ENCODE measurements around the gene ADGRD1.

The ADGRD1 gene

GRCh38 chr12:130988261-130988660 lies 34.6 kb downstream of the ADGRD1 start:
- TF ChIP-seq CTCF (IDR thresholded peaks at IDR 0.05; ENCODE audit: low read depth, low read length): no peak
- DNase-seq (ENCODE audit: low read depth in 2 of 2): no peak
- H3K4me3 ChIP-seq (replicated peaks in 1 of 2; ENCODE audit: low read depth in 2 of 2, low read length in 2 of 2): no peak overlapping the region

GRCh38 chr12:130988751-130989150 lies 35.0 kb downstream of the ADGRD1 start:
- no peak for DNase-seq (ENCODE audit: low read depth in 2 of 2)
- H3K4me3 ChIP-seq (replicated peaks in 1 of 2; ENCODE audit: low read depth in 2 of 2, low read length in 2 of 2): no peak overlapping the region
- TF ChIP-seq CTCF (IDR thresholded peaks at IDR 0.05; ENCODE audit: low read depth, low read length): no peak

GRCh38 chr12:130989391-130989790 lies 35.7 kb downstream of the ADGRD1 start:
- no peak for DNase-seq (ENCODE audit: low read depth in 2 of 2)
- no peak overlapping the region for H3K4me3 ChIP-seq (replicated peaks in 1 of 2; ENCODE audit: low read depth in 2 of 2, low read length in 2 of 2)
- no peak for TF ChIP-seq CTCF (IDR thresholded peaks at IDR 0.05; ENCODE audit: low read depth, low read length)

- TF ChIP-seq CTCF (IDR thresholded peaks at IDR 0.05; ENCODE audit: low read depth, low read length): no peak
- DNase-seq (ENCODE audit: low read depth in 2 of 2): no peak
Observed at GRCh38 chr12:130990034-130990433, 36.3 kb downstream of the ADGRD1 start.

GRCh38 chr12:130992448-130992847 lies 38.7 kb downstream of the ADGRD1 start:
- H3K4me3 ChIP-seq (replicated peaks in 1 of 2; ENCODE audit: low read depth in 2 of 2, low read length in 2 of 2): no peak overlapping the region
- no peak for DNase-seq (ENCODE audit: low read depth in 2 of 2)
- no peak for TF ChIP-seq CTCF (IDR thresholded peaks at IDR 0.05; ENCODE audit: low read depth, low read length)

More at GRCh38 chr12:130990034-130990433, 36.3 kb downstream of the ADGRD1 start:
- H3K4me3 ChIP-seq (replicated peaks in 1 of 2; ENCODE audit: low read depth in 2 of 2, low read length in 2 of 2): no peak overlapping the region

GRCh38 chr12:130992979-130993538 lies 39.4 kb downstream of the ADGRD1 start:
- TF ChIP-seq CTCF (IDR thresholded peaks at IDR 0.05; ENCODE audit: low read depth, low read length): no peak
- no peak for DNase-seq (ENCODE audit: low read depth in 2 of 2)
- no peak overlapping the region for H3K4me3 ChIP-seq (replicated peaks in 1 of 2; ENCODE audit: low read depth in 2 of 2, low read length in 2 of 2)

Measured in cardiac fibroblast (primary cell).